HCT116 (cell line): ENCODE data around the gene TTYH3. TPM values are rescaled to one million over a fixed set of nuclear protein-coding genes. Genes with fewer than 3 reads are reported as not detected.

Source experiments
- ATAC-seq: fragments of 200-7000 bp; cut with Tn5 transposase; 2 replicates; pipeline ENCODE4 v1.9.1; 2020; ENCODE audit warnings: mild to moderate bottlenecking, moderate library complexity
- BruUV-seq: library from RNA; stranded (reverse); fragments of 400-500 nt; replicated peaks from 2 replicates; lab custom pipeline; 2021; lab: Mats Ljungman, UMichigan
- CTCF ChIA-PET: fragments of 300-600 bp; sonication (Branson Sonifier 250); formaldehyde crosslinking; loops from one replicate; lab custom pipeline; 2021; ENCODE audit warnings: antibody characterized with exemption; lab: Charles Lee
- POLR2A ChIA-PET: fragments of 300-600, 350-600 bp; sonication (Branson Sonifier 250); formaldehyde crosslinking; loops from one replicate; lab custom pipeline; 2021; ENCODE audit warnings: antibody characterized with exemption; lab: Charles Lee
- RAD21 ChIA-PET, 2 experiments: fragments of 300-600 bp; sonication (Branson Sonifier 250); formaldehyde crosslinking; loops; one replicate each; lab custom pipeline; 2023; ENCODE audit warnings: low total read pairs in 2 of 2; ENCODE audit not compliant: uncharacterized antibody in 2 of 2, unreplicated experiment in 2 of 2, low non-redundant PET in 1 of 2; lab: Charles Lee
- DNase-seq: peaks from one replicate; pipeline ENCODE4 v3.0.0-alpha.2; 2010; ENCODE audit warnings: low read depth, low spot score
- H2AFZ ChIP-seq: fragments of 200-600 bp; shearing (Covaris generic), sonication (generic); 2 replicates; pipeline ENCODE4 v1.6.1; 2017; ENCODE audit warnings: low read depth, mixed run types, mixed read lengths, antibody characterized with exemption, low read length; ENCODE audit not compliant: poor library complexity, severe bottlenecking
- H3K27ac ChIP-seq: 2 replicates; pipeline ENCODE4 v1.5.1; 2012; ENCODE audit warnings: low read depth, low read length
- H3K27me3 ChIP-seq: fragments of 200-600 bp; sonication (generic); 2 replicates; pipeline ENCODE4 v1.6.1; 2016; ENCODE audit warnings: mixed run types, low read length, mixed read lengths; ENCODE audit not compliant: insufficient read depth
- H3K36me3 ChIP-seq, 2 experiments: fragments of 200-500 bp in 1 of 2; fragments of 200-600 bp in 1 of 2; sonication (Bioruptor generic) in 1 of 2; sonication (generic) in 1 of 2; 2 replicates each; pipeline versions ENCODE4 v1.5.1 to v1.6.1; 2014 to 2016; ENCODE audit warnings: low read length in 2 of 2, inconsistent platforms in 1 of 2, mixed read lengths in 1 of 2, mixed run types in 1 of 2; ENCODE audit not compliant: insufficient read depth in 2 of 2, control insufficient read depth in 1 of 2
- H3K4me1 ChIP-seq, 2 experiments: fragments of 200-600 bp in 1 of 2; sonication (generic) in 1 of 2; 2 replicates each; pipeline versions ENCODE4 v1.5.1 to v1.6.1; 2012 to 2017; ENCODE audit warnings: low read length in 2 of 2, inconsistent platforms in 1 of 2, mild to moderate bottlenecking in 1 of 2, mixed read lengths in 1 of 2, mixed run types in 1 of 2, moderate library complexity in 1 of 2; ENCODE audit not compliant: insufficient read depth in 2 of 2, control insufficient read depth in 1 of 2
- H3K4me2 ChIP-seq: fragments of 200-600 bp; sonication (generic); 2 replicates; pipeline ENCODE4 v1.6.1; 2017; ENCODE audit warnings: mixed run types, low read length, mixed read lengths
- H3K4me3 ChIP-seq, 2 experiments: fragments of 200-600 bp in 1 of 2; sonication (generic) in 1 of 2; replicated peaks in 1 of 2; 2 replicates each; pipeline ENCODE4 v1.5.1; 2011 to 2016; ENCODE audit warnings: low read length in 2 of 2, control low read depth in 1 of 2, low read depth in 1 of 2, mild to moderate bottlenecking in 1 of 2, mixed read lengths in 1 of 2, mixed run types in 1 of 2
- H3K79me2 ChIP-seq: fragments of 200-600 bp; sonication (generic); 2 replicates; pipeline ENCODE4 v1.6.1; 2017; ENCODE audit warnings: mild to moderate bottlenecking, mixed run types, low read length, moderate library complexity, mixed read lengths; ENCODE audit not compliant: insufficient read depth
- H3K9ac ChIP-seq: fragments of 200-600 bp; sonication (generic); 2 replicates; pipeline ENCODE4 v1.6.1; 2016; ENCODE audit warnings: low read length, mixed read lengths
- H3K9me2 ChIP-seq: fragments of 200-600 bp; sonication (generic), shearing (Covaris generic); 2 replicates; pipeline ENCODE4 v1.6.1; 2017; ENCODE audit warnings: mixed run types, mild to moderate bottlenecking, moderate library complexity; ENCODE audit not compliant: insufficient read depth
- H3K9me3 ChIP-seq, 2 experiments: fragments of 200-500 bp in 1 of 2; fragments of 200-600 bp in 1 of 2; sonication (Bioruptor generic) in 1 of 2; sonication (generic) in 1 of 2; 2 replicates each; pipeline ENCODE4 v1.6.1; 2014 to 2017; ENCODE audit warnings: low read length in 2 of 2, mixed read lengths in 2 of 2, inconsistent platforms in 1 of 2, low read depth in 1 of 2, mild to moderate bottlenecking in 1 of 2, mixed run types in 1 of 2, moderate library complexity in 1 of 2; ENCODE audit not compliant: control insufficient read depth in 1 of 2, insufficient read depth in 1 of 2
- H4K20me1 ChIP-seq: fragments of 200-600 bp; sonication (generic), shearing (Covaris generic); 2 replicates; pipeline ENCODE4 v1.6.1; 2017; ENCODE audit warnings: mixed run types, mild to moderate bottlenecking, moderate library complexity; ENCODE audit not compliant: insufficient read depth
- CBX3 ChIP-seq: IDR thresholded peaks from 2 replicates; pipeline ENCODE4 v1.6.1; 2012; ENCODE audit warnings: low read depth
- ELF1 ChIP-seq: IDR thresholded peaks from 2 replicates; pipeline ENCODE4 v1.6.1; 2012; ENCODE audit warnings: low read depth, borderline replicate concordance
- EZH2phosphoT487 ChIP-seq: fragments of 200-600 bp; IDR thresholded peaks from 2 replicates; pipeline ENCODE4 v1.6.1; 2018; ENCODE audit warnings: antibody characterized with exemption, borderline replicate concordance
- FOSL1 ChIP-seq: IDR thresholded peaks from 2 replicates; pipeline ENCODE4 v1.6.1; 2012; ENCODE audit warnings: low read depth
- POLR2A ChIP-seq: IDR thresholded peaks from 2 replicates; pipeline ENCODE4 v1.7.0; 2011; ENCODE audit warnings: borderline replicate concordance; ENCODE audit not compliant: insufficient read depth, insufficient read length; ENCODE audit errors: extremely low read depth
- POLR2AphosphoS5 ChIP-seq: IDR thresholded peaks from 2 replicates; pipeline ENCODE4 v1.6.1; 2011; ENCODE audit warnings: mild to moderate bottlenecking, low read depth, low read length, moderate library complexity
- RAD21 ChIP-seq: IDR thresholded peaks from 2 replicates; pipeline ENCODE4 v1.6.1; 2012; ENCODE audit warnings: low read depth, mild to moderate bottlenecking
- SIN3A ChIP-seq: IDR thresholded peaks from 2 replicates; pipeline ENCODE4 v1.6.1; 2012; ENCODE audit warnings: low read depth
- SP1 ChIP-seq: IDR thresholded peaks from 2 replicates; pipeline ENCODE4 v1.6.1; 2012; ENCODE audit warnings: low read depth
- SRF ChIP-seq: IDR thresholded peaks from 2 replicates; pipeline ENCODE4 v1.6.1; 2012; ENCODE audit warnings: low read depth
- intact Hi-C: fragments of 100-400 bp; cut with micrococcal nuclease; formaldehyde crosslinking; loops from 2 replicates; pipeline ENCODE4 v1.10.0; 2022
- total RNA-seq: library from RNA; stranded (reverse); gene quantifications from one replicate; pipeline ENCODE4 v1.2.1, GENCODE V29; 2021; ENCODE audit not compliant: unreplicated experiment
- TF ChIP-seq, protein P1 (sequence below): IDR thresholded peaks from 2 replicates; pipeline ENCODE4 v1.6.1; 2012
- TF ChIP-seq, protein P2 (sequence below): IDR thresholded peaks from 2 replicates; pipeline ENCODE4 v1.6.1; 2011; ENCODE audit warnings: mild to moderate bottlenecking, low read length, moderate library complexity; ENCODE audit not compliant: insufficient replicate concordance; ENCODE audit errors: extremely low read depth

TTYH3 gene
- total RNA-seq, 1 experiment from 2014 or later: 40.3 TPM

- no peak overlapping the region for H3K9ac ChIP-seq
- no peak overlapping the region for H3K4me2 ChIP-seq
- ChIA-PET POLR2A (no interaction called here), RAD21 (no interaction called here), CTCF (no interaction called here)
- no peak overlapping the region for H3K27ac ChIP-seq
- no peak overlapping the region for H3K4me3 ChIP-seq
- DNase-seq (no peak), ATAC-seq (no peak)
- intact Hi-C loops: no loop called here
- H3K9me3 ChIP-seq: no peaks in the 10 kb centered on the region
- H3K27me3 ChIP-seq: no peaks in the 10 kb centered on the region
- H3K9me2 ChIP-seq: no peaks in the 10 kb centered on the region
- H3K4me1 ChIP-seq: no peaks in the 10 kb centered on the region
- BruUV-seq: no TSS peak
- no peak overlapping the region for H2AFZ ChIP-seq
- H3K36me3 ChIP-seq: peaks cover 0 to 2% of the 10 kb centered on the region in 2 experiments; a peak in 1 of 4 replicates
- no peaks in the 10 kb centered on the region for H4K20me1 ChIP-seq
- TF ChIP-seq POLR2A: no peak
- no peak for TF ChIP-seq SP1
- no peak for TF ChIP-seq FOSL1
- no peak for TF ChIP-seq SIN3A
- TF ChIP-seq, protein P1, sequence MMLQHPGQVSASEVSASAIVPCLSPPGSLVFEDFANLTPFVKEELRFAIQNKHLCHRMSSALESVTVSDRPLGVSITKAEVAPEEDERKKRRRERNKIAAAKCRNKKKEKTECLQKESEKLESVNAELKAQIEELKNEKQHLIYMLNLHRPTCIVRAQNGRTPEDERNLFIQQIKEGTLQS: no peak
- no peak for TF ChIP-seq RAD21
- TF ChIP-seq CBX3: no peak
- TF ChIP-seq ELF1: no peak
- TF ChIP-seq SRF: no peak
- no peak for TF ChIP-seq POLR2AphosphoS5
- no peak for TF ChIP-seq EZH2phosphoT487
- TF ChIP-seq, protein P2, sequence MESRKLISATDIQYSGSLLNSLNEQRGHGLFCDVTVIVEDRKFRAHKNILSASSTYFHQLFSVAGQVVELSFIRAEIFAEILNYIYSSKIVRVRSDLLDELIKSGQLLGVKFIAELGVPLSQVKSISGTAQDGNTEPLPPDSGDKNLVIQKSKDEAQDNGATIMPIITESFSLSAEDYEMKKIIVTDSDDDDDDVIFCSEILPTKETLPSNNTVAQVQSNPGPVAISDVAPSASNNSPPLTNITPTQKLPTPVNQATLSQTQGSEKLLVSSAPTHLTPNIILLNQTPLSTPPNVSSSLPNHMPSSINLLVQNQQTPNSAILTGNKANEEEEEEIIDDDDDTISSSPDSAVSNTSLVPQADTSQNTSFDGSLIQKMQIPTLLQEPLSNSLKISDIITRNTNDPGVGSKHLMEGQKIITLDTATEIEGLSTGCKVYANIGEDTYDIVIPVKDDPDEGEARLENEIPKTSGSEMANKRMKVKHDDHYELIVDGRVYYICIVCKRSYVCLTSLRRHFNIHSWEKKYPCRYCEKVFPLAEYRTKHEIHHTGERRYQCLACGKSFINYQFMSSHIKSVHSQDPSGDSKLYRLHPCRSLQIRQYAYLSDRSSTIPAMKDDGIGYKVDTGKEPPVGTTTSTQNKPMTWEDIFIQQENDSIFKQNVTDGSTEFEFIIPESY: no peak
- no peaks in the 10 kb centered on the region for H3K79me2 ChIP-seq
Observed at GRCh38 chr7:2585446-2585845, 46.3 kb upstream of the TTYH3 start.
